ENCODE data around the gene ARMCX4. TPM values are rescaled to one million over a fixed set of nuclear protein-coding genes. Genes with fewer than 3 reads are reported as not detected.
"Not testable (repeated sequence)": the region's sequence is repeated elsewhere in the genome, so short reads cannot be mapped to it uniquely, and the experiment has no call there.

The ARMCX4 gene
- total RNA-seq, 2 experiments from 2014 or later, result 0.96 to 1.3 TPM

DNA sequence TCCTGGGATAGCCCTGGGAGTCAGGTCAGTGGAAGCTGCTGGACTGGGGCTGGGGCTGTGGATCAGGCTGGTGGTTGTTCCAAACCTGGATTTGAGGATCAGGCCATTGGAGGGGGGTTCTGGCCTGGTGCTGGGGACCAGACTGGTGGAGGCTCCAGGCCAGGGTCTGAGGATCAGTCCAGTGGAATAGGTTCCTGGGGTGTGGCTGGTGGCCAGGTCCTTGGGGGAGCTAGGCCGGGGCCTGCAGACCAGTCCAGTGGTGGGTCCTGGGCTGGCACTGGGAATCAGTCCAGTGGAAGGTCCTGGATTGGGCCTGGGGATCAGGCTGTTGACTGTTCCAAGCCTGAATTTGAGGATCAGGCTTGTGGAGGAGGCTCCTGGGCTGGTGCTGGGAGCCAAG lies 8.0 kb downstream of the ARMCX4 start:
- Mint-ChIP-seq H3K9me3 (no peaks in the 10 kb centered on the region), H3K36me3 (ENCODE audit: low read depth) (no peaks in the 10 kb centered on the region), H3K27ac (no peak overlapping the region), H3K4me1 (no peaks in the 10 kb centered on the region), H3K4me3 (no peak overlapping the region), H3K27me3 (no peaks in the 10 kb centered on the region)
- CTCF ChIA-PET, result no interaction called here
- DNase-seq, result no peak
- POLR2A ChIA-PET, result no interaction called here

- H3K36me3 Mint-ChIP-seq (ENCODE audit: low read depth); POLR2A ChIA-PET; H3K4me1 Mint-ChIP-seq: not testable (repeated sequence)
These were observed 17.7 kb downstream of the ARMCX4 start for GRCh38 chrX:101502929-101503328.

DNA sequence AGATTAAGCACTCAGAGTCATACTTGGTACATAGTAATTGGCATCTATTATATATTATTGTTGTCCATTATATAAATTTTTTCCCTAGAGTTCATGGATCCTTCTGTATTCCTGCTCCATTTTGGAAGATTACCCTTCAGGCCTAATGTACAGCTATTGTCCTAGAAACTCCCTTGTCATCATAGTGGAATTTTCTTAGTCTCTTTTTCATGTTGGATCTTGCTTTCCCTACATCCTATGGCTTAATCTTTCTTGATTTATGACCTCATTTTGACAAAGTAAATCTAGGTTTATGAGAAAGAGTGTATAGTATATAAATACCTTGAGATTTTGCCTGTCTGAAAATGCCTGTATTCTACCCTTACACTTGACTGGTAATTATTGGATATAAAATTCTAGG lies 22.1 kb downstream of the ARMCX4 start:
- H3K4me3 Mint-ChIP-seq, result no peak overlapping the region
- H3K4me1 Mint-ChIP-seq, result no peaks in the 10 kb centered on the region
- CTCF ChIA-PET, result no interaction called here
- H3K27ac Mint-ChIP-seq, result no peak overlapping the region
- POLR2A ChIA-PET, result no interaction called here
- no peaks in the 10 kb centered on the region for H3K36me3 Mint-ChIP-seq (ENCODE audit: low read depth)
- H3K27me3 Mint-ChIP-seq, result no peaks in the 10 kb centered on the region
- DNase-seq, result no peak
- H3K9me3 Mint-ChIP-seq, result no peaks in the 10 kb centered on the region

More at GRCh38 chrX:101502929-101503328, 17.7 kb downstream of the ARMCX4 start:
- DNase-seq, H3K4me3 Mint-ChIP-seq, H3K27me3 Mint-ChIP-seq, H3K27ac Mint-ChIP-seq, H3K9me3 Mint-ChIP-seq, CTCF ChIA-PET: not testable (repeated sequence)

DNA sequence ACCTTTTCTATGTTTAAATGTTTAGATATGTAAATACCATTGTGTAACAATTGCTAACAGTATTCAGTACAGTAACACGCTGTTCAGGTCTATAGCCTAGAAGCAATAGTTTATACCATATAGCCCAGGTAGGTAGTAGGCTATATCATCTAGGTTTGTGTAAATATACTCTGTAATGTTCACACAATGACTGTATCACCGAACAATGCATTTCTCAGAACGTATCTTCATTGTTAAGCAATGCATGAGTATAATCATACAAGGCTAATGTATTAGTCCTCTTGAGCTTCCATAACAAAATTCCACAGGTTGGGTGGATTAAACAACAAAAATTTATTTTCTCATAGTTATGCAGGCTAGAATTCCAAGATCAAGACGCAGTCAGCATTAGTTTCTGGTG lies 22.7 kb downstream of the ARMCX4 start:
- ChIA-PET POLR2A (no interaction called here), CTCF (no interaction called here)
- Mint-ChIP-seq H3K9me3 (no peaks in the 10 kb centered on the region), H3K36me3 (ENCODE audit: low read depth) (no peaks in the 10 kb centered on the region), H3K4me3 (no peak overlapping the region), H3K27me3 (no peaks in the 10 kb centered on the region), H3K27ac (no peak overlapping the region), H3K4me1 (no peaks in the 10 kb centered on the region)
- DNase-seq, result no peak

- ChIA-PET POLR2A (no interaction called here), CTCF (no interaction called here)
- no peak for DNase-seq
- no peaks in the 10 kb centered on the region for H3K9me3 Mint-ChIP-seq
- H3K27me3 Mint-ChIP-seq, result no peaks in the 10 kb centered on the region
- no peak overlapping the region for H3K27ac Mint-ChIP-seq
- H3K4me3 Mint-ChIP-seq, result no peak overlapping the region
- H3K36me3 Mint-ChIP-seq (ENCODE audit: low read depth), result no peaks in the 10 kb centered on the region
- no peaks in the 10 kb centered on the region for H3K4me1 Mint-ChIP-seq
These were observed 45.7 kb downstream of the ARMCX4 start for GRCh38 chrX:101530944-101531343.

Other genes starting within 250 kb of the ARMCX4 start
- not detected for gene TAF7L, start 194.1 kb upstream of the ARMCX4 start, total RNA-seq
- gene TIMM8A, start 136.7 kb upstream of the ARMCX4 start, total RNA-seq, result 10 to 100 TPM; 11.6 to 13.5 TPM
- not detected for gene BTK, start 99.3 kb upstream of the ARMCX4 start, total RNA-seq
- 100 to 1,000 TPM; 255 to 425 TPM for gene RPL36A, start 94.4 kb upstream of the ARMCX4 start, total RNA-seq
- 10 to 100 TPM; 28.9 to 29.5 TPM for gene GLA, start 77.5 kb upstream of the ARMCX4 start, total RNA-seq
- 10 to 100 TPM; 41.7 to 46.9 TPM for gene HNRNPH2, start 77.2 kb upstream of the ARMCX4 start, total RNA-seq
- gene ARMCX1, start 65.1 kb downstream of the ARMCX4 start, total RNA-seq, result under 1 TPM; 0.08 to 0.12 TPM
- gene ARMCX6, start 132.5 kb downstream of the ARMCX4 start, total RNA-seq, result 10 to 100 TPM; 35.2 to 40.8 TPM
- gene ARMCX3, start 137.7 kb downstream of the ARMCX4 start, total RNA-seq, result 10 to 100 TPM; 17.0 to 23.3 TPM
- 1 to 10 TPM; 2.4 to 2.6 TPM for gene ARMCX2, start 174.4 kb downstream of the ARMCX4 start, total RNA-seq

Data from activated CD4-positive, alpha-beta T cell treated with anti-CD3 and anti-CD28 coated beads, Interleukin-2, amount 10 ng/mL, durations not matched to agents 7 days and 5 days (primary cell).